ENCODE results near the gene ZNF662. TPM values are rescaled to one million over a fixed set of nuclear protein-coding genes. Genes with fewer than 3 reads are reported as not detected.

Gene ZNF662
- total and polyA plus RNA-seq, 9 of the 15 experiments (the other 6 are each of a cell fraction or from before 2014, with no cell fraction given) = 0.07 to 0.55 (median 0.27) TPM

GRCh38 chr3:42914771-42915515 is 9.0 kb downstream of the ZNF662 start (continued):
- TF ChIP-seq CLOCK (CRISPR knock-in tag; IDR thresholded peaks at IDR 0.05; ENCODE audit: borderline replicate concordance) (no peak), GABPB2 (CRISPR knock-in tag; conservative IDR thresholded peaks at IDR 0.05) (no peak), TSC22D4 (tag; IDR thresholded peaks at IDR 0.05) (no peak), ELK3 (CRISPR knock-in tag; IDR thresholded peaks at IDR 0.05) (no peak), E2F1 (CRISPR knock-in tag; IDR thresholded peaks at IDR 0.05) (no peak), POLR2AphosphoS2 (IDR thresholded peaks at IDR 0.05; ENCODE audit: low read length) (no peak), ZNF431 (CRISPR knock-in tag; IDR thresholded peaks at IDR 0.05) (no peak), EWSR1 (IDR thresholded peaks at IDR 0.05; ENCODE audit: borderline replicate concordance, low read depth, partially characterized antibody) (no peak), MTF1 (CRISPR knock-in tag; IDR thresholded peaks at IDR 0.05; ENCODE audit: borderline replicate concordance) (no peak), HDAC6 (IDR thresholded peaks at IDR 0.05; ENCODE audit: low read depth, low read length) (no peak), THAP12 (CRISPR knock-in tag; IDR thresholded peaks at IDR 0.05) (no peak), TEAD1 (CRISPR knock-in tag; IDR thresholded peaks at IDR 0.05) (no peak), GTF2B (IDR thresholded peaks at IDR 0.05; ENCODE audit: extremely low read depth, insufficient read length) (no peak), CREB3 (tag; conservative IDR thresholded peaks at IDR 0.05; ENCODE audit: low read depth) (no peak), NCOA4 (IDR thresholded peaks at IDR 0.05; ENCODE audit: partially characterized antibody) (no peak), ELF4 (CRISPR knock-in tag; IDR thresholded peaks at IDR 0.05) (no peak), MCM5 (IDR thresholded peaks at IDR 0.05; ENCODE audit: low read depth) (no peak), ZNF75A (CRISPR knock-in tag; IDR thresholded peaks at IDR 0.05) (peak; percentile 100)

All from K562 (cell line).